ENCODE measurements around the gene ELP6.

Gene ELP6

GRCh38 chr3:47513125-47513929, at the start of gene ELP6:
ELP6 (minus strand) TSS chr3:47513712; CDS start chr3:47513590, 122 bp downstream.
- peak; percentile 97 for DNase-seq

DNA sequence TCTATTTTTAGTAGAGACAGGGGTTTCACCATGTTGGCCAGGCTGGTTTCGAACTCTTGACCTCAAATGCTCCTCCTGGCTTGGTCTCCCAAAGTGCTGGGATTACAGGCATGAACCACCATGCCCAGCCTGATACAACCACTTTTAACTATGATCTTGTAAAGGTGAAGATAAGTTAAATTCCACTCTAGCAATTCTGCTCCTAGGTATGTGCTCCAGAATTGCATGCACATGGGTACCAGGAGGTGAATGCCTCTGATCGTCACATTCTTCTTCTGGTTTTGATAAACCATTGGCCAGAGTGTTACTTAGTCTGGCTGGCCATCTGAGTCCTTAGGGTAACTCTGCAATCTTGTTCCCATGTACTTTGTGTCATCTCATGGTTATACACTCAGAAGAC, 42.8 kb upstream of the ELP6 start:
- DNase-seq: no peak

DNA sequence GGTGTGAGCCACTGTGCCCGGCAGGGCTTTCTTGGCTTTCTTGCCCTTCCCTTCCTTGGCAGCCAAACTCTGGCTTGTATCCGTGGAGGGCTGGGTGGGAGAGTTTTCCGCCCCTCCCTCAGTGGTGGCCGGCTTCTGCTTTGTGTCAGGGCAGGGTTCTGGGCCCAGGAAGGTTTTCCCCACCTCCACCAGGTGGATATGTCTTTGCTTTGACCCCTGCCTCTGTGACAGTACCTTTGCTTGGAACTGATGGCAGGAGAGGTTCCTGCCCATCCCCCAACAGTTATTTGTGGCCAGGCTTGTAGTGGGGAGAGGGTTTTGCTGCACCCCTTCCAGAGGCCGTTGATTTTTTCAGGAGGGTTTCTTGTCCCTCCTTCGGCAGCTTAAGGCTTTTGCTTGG, 40.8 kb upstream of the ELP6 start:
- no peak for DNase-seq

DNA sequence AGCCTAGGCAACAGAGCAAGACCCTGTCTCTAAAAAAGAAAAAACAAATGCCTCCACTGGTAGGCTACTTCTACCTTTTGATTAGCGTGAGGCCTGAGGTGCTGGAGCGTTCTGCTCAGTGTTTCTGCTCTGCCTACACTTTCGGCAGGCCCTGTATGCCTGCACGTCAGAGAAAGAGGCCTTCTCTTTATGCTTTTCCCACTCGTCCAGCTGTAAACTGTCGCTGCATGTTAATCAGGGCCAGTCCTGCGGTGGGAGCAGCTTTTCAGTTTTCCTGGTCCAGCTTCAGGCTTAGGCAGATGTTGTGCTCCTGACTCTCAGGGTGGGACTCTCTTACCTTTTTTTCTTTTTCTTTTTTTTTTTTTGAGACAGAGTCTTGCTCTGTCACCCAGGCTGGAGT, 39.9 kb upstream of the ELP6 start:
- no peak for DNase-seq

- no peak for DNase-seq
Measured at GRCh38 chr3:47542471-47543173, 29.1 kb upstream of the ELP6 start.

- DNase-seq: no peak
Measured at GRCh38 chr3:47541583-47542108, 28.1 kb upstream of the ELP6 start.

DNA sequence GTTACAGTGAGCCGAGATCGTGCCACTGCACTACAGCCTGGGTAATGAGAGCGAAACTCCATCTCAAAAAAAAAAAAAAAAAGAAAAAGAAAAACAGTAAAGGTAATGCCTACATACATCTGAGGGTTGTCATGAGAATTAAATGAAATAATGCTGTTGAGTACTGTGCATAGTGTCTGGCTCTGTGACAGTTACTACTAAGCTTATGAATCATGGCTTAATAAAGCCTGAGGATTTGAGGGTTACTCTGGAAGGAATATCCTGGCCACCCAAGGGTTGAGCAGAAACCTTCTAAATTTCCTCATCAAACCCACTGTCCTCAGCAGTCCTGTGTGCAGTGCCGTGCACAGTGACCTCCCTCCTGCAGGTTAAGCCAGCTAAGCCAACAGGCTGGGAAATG, 26.8 kb upstream of the ELP6 start:
- DNase-seq: no peak

DNA sequence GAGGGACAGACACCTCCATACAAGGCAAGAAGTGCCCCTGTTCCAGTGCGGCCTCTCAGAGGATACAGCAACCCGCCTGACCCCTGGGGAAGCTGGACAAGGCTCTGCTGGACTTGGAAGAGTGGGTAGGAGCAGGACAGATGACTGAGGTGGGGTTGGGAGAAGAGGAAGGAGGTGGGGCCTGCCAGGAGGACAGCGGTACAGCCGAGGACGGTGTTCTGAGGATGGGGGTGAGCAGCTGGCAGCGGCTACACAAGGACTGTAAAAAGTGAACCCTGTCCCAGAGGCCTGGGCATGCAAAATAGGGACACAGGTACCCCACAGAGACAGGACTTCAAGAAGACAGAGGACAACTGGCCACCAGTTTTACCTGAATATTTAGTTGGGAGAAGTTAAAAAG, 23.5 kb upstream of the ELP6 start:
- no peak for DNase-seq

- DNase-seq: no peak
Measured at GRCh38 chr3:47536221-47536891, 22.8 kb upstream of the ELP6 start.

GRCh38 chr3:47533996-47534454, 20.5 kb upstream of the ELP6 start:
- DNase-seq: no peak

DNA sequence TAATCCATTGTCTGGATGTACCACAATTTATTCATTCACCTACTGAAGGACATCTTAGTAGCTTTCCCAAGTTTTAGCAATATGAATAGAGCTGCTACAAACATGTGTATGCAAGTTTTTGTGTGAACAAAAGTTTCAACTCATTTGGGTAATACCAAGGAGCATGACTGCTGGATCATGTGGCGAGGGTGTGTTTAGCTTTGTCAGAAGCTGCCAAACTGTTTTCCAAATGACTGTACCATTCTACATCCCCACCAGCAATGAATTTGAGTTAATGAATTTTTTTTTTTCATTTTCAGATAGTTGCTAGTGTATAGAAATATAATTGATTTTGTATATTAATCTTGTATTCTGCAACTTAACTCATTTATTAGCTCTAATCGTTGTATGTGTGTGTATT, 20.0 kb upstream of the ELP6 start:
- no peak for DNase-seq

DNA sequence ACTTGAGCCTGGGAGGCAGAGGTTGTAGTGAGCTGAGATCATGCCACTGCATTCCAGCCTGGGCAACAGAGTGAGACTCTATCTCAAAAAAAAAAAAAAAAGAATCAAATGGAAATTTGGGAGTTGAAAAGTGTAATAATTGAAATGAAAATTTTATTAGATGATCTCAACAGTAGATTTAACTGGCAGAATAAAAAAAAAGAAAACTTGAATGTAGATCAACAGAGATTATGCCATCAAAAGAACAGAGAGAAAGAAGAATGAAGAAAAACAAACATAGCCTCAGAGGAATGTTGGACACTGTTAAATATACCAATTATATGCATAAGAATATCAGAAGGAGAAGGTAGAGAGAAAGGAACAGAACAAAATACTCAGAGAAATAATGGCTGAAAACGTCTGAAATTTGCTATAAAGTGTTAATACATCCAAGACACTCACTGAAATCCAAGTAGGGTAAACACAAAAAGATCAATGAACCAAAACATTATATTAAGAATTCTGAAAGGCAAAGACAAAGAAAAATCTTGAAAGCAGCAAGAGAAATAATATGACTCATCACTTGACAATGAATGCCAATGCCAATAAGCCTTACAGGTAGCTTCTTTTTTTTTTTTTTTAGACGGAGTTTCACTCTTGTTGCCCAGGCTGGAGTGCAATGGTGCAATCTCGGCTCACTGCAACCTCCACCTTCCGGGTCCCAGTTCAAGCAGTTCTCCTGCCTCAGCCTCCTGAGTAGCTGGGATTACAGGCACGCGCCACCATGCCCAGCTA, 14.6 kb upstream of the ELP6 start:
- no peak for DNase-seq

GRCh38 chr3:47525617-47526016, 12.1 kb upstream of the ELP6 start:
- no peak for DNase-seq

- no peak for DNase-seq
Measured at GRCh38 chr3:47523310-47524073, 10.0 kb upstream of the ELP6 start.

GRCh38 chr3:47522082-47522987, 8.8 kb upstream of the ELP6 start:
- DNase-seq: peak; percentile 79

DNA sequence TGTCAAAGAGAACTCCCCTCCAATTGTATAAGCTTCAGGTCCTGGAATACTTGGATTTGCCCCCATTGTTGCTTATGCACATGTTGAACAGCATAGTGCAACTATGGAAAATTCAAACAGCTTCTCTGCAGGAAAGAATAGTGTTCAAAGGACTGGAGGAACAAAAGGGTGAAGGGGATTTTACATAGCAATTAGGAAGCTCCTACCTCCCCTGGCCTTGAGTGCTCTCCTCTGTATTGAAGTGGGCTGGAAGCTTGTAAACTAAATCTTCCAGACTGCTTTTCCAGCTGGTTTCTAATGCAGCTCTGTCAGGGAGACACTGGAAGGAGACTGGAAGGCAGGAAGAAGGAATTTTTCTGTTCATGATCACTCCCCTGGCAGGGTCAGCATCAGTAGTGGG, 7.2 kb upstream of the ELP6 start:
- DNase-seq: no peak

GRCh38 chr3:47517937-47518336, 4.4 kb upstream of the ELP6 start:
- no peak for DNase-seq

- DNase-seq: no peak
Measured at GRCh38 chr3:47515864-47516319, 2.4 kb upstream of the ELP6 start.

DNA sequence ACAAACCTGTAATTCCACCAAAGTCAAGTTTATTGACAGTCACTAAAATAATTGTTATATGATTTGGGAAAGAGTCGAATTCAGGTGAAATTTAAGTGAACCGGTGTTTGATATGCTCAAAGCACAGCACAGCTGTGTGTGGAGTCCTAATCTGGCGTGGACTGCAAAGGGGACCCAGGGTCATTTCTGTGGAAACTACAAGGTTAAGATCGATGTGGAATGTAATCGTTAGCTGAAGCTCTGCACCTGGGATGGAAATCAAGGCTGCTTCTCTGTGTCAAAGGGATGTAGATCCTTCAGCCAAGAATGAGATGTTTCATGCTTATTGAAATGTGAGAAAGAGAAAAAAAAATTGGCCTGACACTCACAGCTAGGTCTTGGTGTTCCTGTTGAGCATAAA, 1.6 kb upstream of the ELP6 start:
- no peak for DNase-seq

DNA sequence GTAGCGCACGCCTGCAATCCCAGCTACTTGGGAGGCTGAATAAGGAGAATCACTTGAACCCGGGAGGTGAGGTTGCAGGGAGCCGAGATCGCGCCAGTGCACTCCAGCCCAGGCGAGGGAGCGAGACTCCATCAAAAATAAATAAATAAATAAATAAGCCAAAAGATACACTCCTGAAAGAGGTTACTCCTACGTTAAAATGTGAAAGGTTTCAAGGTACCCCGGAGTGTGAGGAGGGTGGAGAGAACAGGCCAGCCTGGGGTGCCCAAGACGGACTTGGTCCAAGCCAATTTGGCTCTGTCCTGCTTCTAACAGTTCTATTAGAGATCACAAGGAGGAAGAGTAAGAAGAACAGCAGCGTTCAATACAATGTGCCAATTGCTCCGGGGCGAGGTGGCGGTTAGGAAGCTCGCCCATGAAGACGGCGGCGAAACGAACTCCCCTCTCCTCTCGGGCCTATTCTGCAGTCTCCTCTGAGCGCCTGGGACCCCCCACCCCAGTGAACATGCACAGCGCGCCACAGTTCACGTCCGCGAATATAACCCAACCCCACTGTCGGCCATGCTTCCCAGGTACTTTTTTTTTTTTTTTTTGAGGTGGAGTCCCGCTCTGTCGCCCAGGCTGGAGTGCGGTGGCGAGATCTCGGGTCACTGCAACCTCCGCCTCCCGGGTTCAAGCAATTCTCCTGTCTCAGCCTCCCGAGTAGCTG, 942 bp downstream of the ELP6 start:
- DNase-seq: peak; percentile 26
